Thyroid gland (tissue), 4 donors: ENCODE results near the gene PLXNC1. TPM values are rescaled to one million over a fixed set of nuclear protein-coding genes. Genes with fewer than 3 reads are reported as not detected.

ENCODE experiments used
- DNase-seq, 2 donors: peaks; one replicate each; pipeline ENCODE4 v3.0.0-alpha.2; 2019
- H3K27ac ChIP-seq, 3 donors: fragments of 200-600 bp; sonication (generic); 1 replicate in 2 of 3; 2 replicates in 1 of 3; pipeline ENCODE4 v1.5.1; 2016 to 2019; ENCODE audit warnings: mild to moderate bottlenecking in 1 of 3, moderate library complexity in 1 of 3
- H3K27me3 ChIP-seq: fragments of 200-600 bp; sonication (generic); one replicate; pipeline ENCODE4 v1.5.1; 2019
- H3K36me3 ChIP-seq, 2 donors: fragments of 200-600 bp; sonication (generic); one replicate each; pipeline ENCODE4 v1.5.1; 2016 to 2019
- H3K4me1 ChIP-seq, 2 donors: fragments of 200-600 bp; sonication (generic); one replicate each; pipeline ENCODE4 v1.5.1; 2017 to 2019
- H3K4me3 ChIP-seq, 3 donors: fragments of 200-600 bp; sonication (generic); replicated peaks in 1 of 3; 1 replicate in 2 of 3; 2 replicates in 1 of 3; pipeline ENCODE4 v1.5.1; 2016; ENCODE audit warnings: mild to moderate bottlenecking in 1 of 3
- H3K9me3 ChIP-seq: fragments of 200-600 bp; sonication (generic); one replicate; pipeline ENCODE4 v1.5.1; 2017
- CTCF ChIP-seq, 6 experiments: fragments of 200-600 bp in 3 of 6; fragments of 450-650 bp in 3 of 6; sonication (generic) in 3 of 6; IDR thresholded peaks; one replicate each; pipeline ENCODE4 v1.5.1; 2016 to 2019; ENCODE audit warnings: antibody characterized with exemption in 6 of 6, mild to moderate bottlenecking in 2 of 6, inconsistent platforms in 1 of 6, moderate library complexity in 1 of 6
- POLR2A ChIP-seq, 2 donors: fragments of 450-650 bp; IDR thresholded peaks; one replicate each; pipeline ENCODE4 v1.6.1; 2017; ENCODE audit warnings: antibody characterized with exemption in 2 of 2, mild to moderate bottlenecking in 2 of 2, moderate library complexity in 1 of 2
- WGBS, 2 donors: methylation state at CpG; one replicate each; pipeline ENCODE4 v1.1.5; 2017; 5-methylcytosine and 5-hydroxymethylcytosine counted together
- intact Hi-C: fragments of 100-400 bp; cut with DNase I; formaldehyde crosslinking; loops from one replicate; pipeline ENCODE4 v1.15.1; 2023
- total RNA-seq, 4 donors: library from RNA; depleted of rRNA; stranded (reverse); fragments of >200 nt; gene quantifications; one replicate each; pipeline ENCODE4 v1.2.3, GENCODE V29; 2016

The PLXNC1 gene
- total RNA-seq, 4 donors from 2014 or later, result 4.5 to 7.2 (median 5.1) TPM

- Histone ChIP-seq H3K4me1 (no peaks in the 10 kb centered on the region), H3K36me3 (no peaks in the 10 kb centered on the region), H3K9me3 (no peaks in the 10 kb centered on the region), H3K4me3 (no peak overlapping the region), H3K27me3 (no peaks in the 10 kb centered on the region), H3K27ac (no peak overlapping the region)
- intact Hi-C loops, result no loop called here
- TF ChIP-seq CTCF (IDR thresholded peaks at IDR 0.05) (no peak), POLR2A (IDR thresholded peaks at IDR 0.05) (no peak)
- no peak for DNase-seq
- 78 to 80% methylated on average over 6 of the region's 6 CpGs for WGBS, 2 donors
Observed at GRCh38 chr12:94169966-94170689, 21.8 kb downstream of the PLXNC1 start.

GRCh38 chr12:94170690-94171594, 22.6 kb downstream of the PLXNC1 start:
- no peak for TF ChIP-seq POLR2A (IDR thresholded peaks at IDR 0.05)
- TF ChIP-seq CTCF (IDR thresholded peaks at IDR 0.05), result no peak
- WGBS, 2 donors, result 74 to 78% methylated on average over 11 to 14 of the region's 14 CpGs
- H3K36me3 ChIP-seq, result no peaks in the 10 kb centered on the region
- no peak for DNase-seq
- no peaks in the 10 kb centered on the region for H3K9me3 ChIP-seq
- no peak overlapping the region for H3K4me3 ChIP-seq
- H3K4me1 ChIP-seq, result no peaks in the 10 kb centered on the region
- no peak overlapping the region for H3K27ac ChIP-seq
- intact Hi-C loops, result no loop called here
- no peaks in the 10 kb centered on the region for H3K27me3 ChIP-seq

- Histone ChIP-seq H3K36me3 (no peaks in the 10 kb centered on the region), H3K4me3 (no peak overlapping the region), H3K4me1 (no peaks in the 10 kb centered on the region), H3K27me3 (no peaks in the 10 kb centered on the region), H3K9me3 (no peaks in the 10 kb centered on the region), H3K27ac (no peak overlapping the region)
- intact Hi-C loops, result no loop called here
- TF ChIP-seq POLR2A (IDR thresholded peaks at IDR 0.05), result no peak
- no peak for TF ChIP-seq CTCF (IDR thresholded peaks at IDR 0.05)
- DNase-seq, result no peak
- WGBS, 2 donors, result 96 to 100% methylated on average over 5 of the region's 5 CpGs
Observed at GRCh38 chr12:94171595-94171930, 23.2 kb downstream of the PLXNC1 start.

- WGBS, 2 donors, result 90 to 91% methylated on average over 5 of the region's 5 CpGs
- Histone ChIP-seq H3K4me3 (no peak overlapping the region), H3K9me3 (no peaks in the 10 kb centered on the region), H3K4me1 (no peaks in the 10 kb centered on the region), H3K27me3 (no peaks in the 10 kb centered on the region), H3K36me3 (no peaks in the 10 kb centered on the region), H3K27ac (no peak overlapping the region)
- no peak for DNase-seq
- TF ChIP-seq POLR2A (IDR thresholded peaks at IDR 0.05) (no peak), CTCF (IDR thresholded peaks at IDR 0.05) (no peak)
- intact Hi-C loops, result no loop called here
Observed at GRCh38 chr12:94172031-94172430, 23.7 kb downstream of the PLXNC1 start.

GRCh38 chr12:94172973-94173372, 24.6 kb downstream of the PLXNC1 start:
- TF ChIP-seq CTCF (IDR thresholded peaks at IDR 0.05) (no peak), POLR2A (IDR thresholded peaks at IDR 0.05) (no peak)
- Histone ChIP-seq H3K9me3 (no peaks in the 10 kb centered on the region), H3K36me3 (no peaks in the 10 kb centered on the region), H3K4me3 (no peak overlapping the region), H3K27ac (no peak overlapping the region), H3K27me3 (no peaks in the 10 kb centered on the region), H3K4me1 (no peaks in the 10 kb centered on the region)
- WGBS, 2 donors, result 84 to 88% methylated on average over 9 of the region's 9 CpGs
- intact Hi-C loops, result no loop called here
- DNase-seq, result no peak
